GM12872 (cell line): ENCODE data around the gene PLAAT2.

Experiments
- CTCF ChIP-seq: IDR thresholded peaks from 3 replicates; pipeline ENCODE4 v1.5.1; 2011; ENCODE audit warnings: low read depth, mild to moderate bottlenecking, low read length, moderate library complexity; ENCODE audit not compliant: insufficient read depth

PLAAT2 gene

GRCh38 chr11:63520606-63521170 is 42.5 kb downstream of the PLAAT2 start:
- no peak for TF ChIP-seq CTCF

- no peak for TF ChIP-seq CTCF
These were observed 44.6 kb downstream of the PLAAT2 start for GRCh38 chr11:63518548-63518947.

GRCh38 chr11:63517156-63517555 is 46.0 kb downstream of the PLAAT2 start:
- TF ChIP-seq CTCF: no peak

GRCh38 chr11:63516109-63516508 is 47.1 kb downstream of the PLAAT2 start:
- no peak for TF ChIP-seq CTCF

- no peak for TF ChIP-seq CTCF
These were observed 50.4 kb downstream of the PLAAT2 start for GRCh38 chr11:63512816-63513215.

- no peak for TF ChIP-seq CTCF
These were observed 52.0 kb downstream of the PLAAT2 start for GRCh38 chr11:63511048-63511748.

- no peak for TF ChIP-seq CTCF
These were observed 52.7 kb downstream of the PLAAT2 start for GRCh38 chr11:63510360-63511047.
